HepG2 (cell line): ENCODE results near the gene IHH. TPM values are rescaled to one million over a fixed set of nuclear protein-coding genes. Genes with fewer than 3 reads are reported as not detected.

Experiments used
- ATAC-seq: fragments of 200-7000 bp; cut with Tn5 transposase; 3 replicates; pipeline ENCODE4 v1.9.1; 2020; ENCODE audit warnings: mild to moderate bottlenecking, moderate library complexity
- BruUV-seq: library from RNA; stranded (reverse); fragments of 400-500 nt; replicated peaks from 2 replicates; lab custom pipeline; 2021; lab: Mats Ljungman, UMichigan
- CTCF ChIA-PET: fragments of 300-600 bp; formaldehyde crosslinking; extraction: SDS; loops from one replicate; lab custom pipeline; 2021; ENCODE audit warnings: low total read pairs, inconsistent platforms, low intra/inter-chr PET ratio; lab: Yijun Ruan, JAX
- POLR2A ChIA-PET: fragments of 350-600 bp; sonication (Branson Sonifier 250); formaldehyde crosslinking; loops from one replicate; lab custom pipeline; 2020; ENCODE audit warnings: antibody characterized with exemption, inconsistent platforms; lab: Yijun Ruan, JAX
- DNase-seq: peaks from one replicate; pipeline ENCODE4 v3.0.0-alpha.2; 2015; ENCODE audit warnings: low spot score
- FAIRE-seq: peaks from 3 replicates; lab custom pipeline; 2011; peaks lifted over from hg19 to GRCh38; lab: Jason Lieb, UNC
- H2AFZ ChIP-seq: one replicate; pipeline ENCODE4 v1.6.1; 2011; ENCODE audit warnings: low read length, inconsistent platforms
- H3K27ac ChIP-seq: fragments of 300-600 bp; 3 replicates; pipeline ENCODE4 v1.8.0; 2011; ENCODE audit warnings: mixed run types, mild to moderate bottlenecking, mixed read lengths, low read length, inconsistent platforms; ENCODE audit not compliant: insufficient read depth; ENCODE audit errors: extremely low read length
- H3K27me3 ChIP-seq, 2 experiments: fragments of 200-600 bp in 1 of 2; 2 replicates in 1 of 2; 3 replicates in 1 of 2; pipeline versions ENCODE4 v1.6.0 to v1.8.0; 2011; ENCODE audit warnings: low read length in 2 of 2, mild to moderate bottlenecking in 2 of 2, moderate library complexity in 2 of 2, inconsistent platforms in 1 of 2; ENCODE audit not compliant: insufficient read depth in 2 of 2, control insufficient read depth in 1 of 2
- H3K36me3 ChIP-seq, 2 experiments: fragments of 200-600 bp in 1 of 2; replicated peaks in 1 of 2; 2 replicates in 1 of 2; 3 replicates in 1 of 2; pipeline versions ENCODE4 v1.5.1 to v1.8.0; 2011; ENCODE audit warnings: low read length in 2 of 2, inconsistent platforms in 1 of 2; ENCODE audit not compliant: insufficient read depth in 2 of 2, control insufficient read depth in 1 of 2
- H3K4me1 ChIP-seq: 2 replicates; pipeline ENCODE4 v1.5.1; 2012; ENCODE audit warnings: low read length, inconsistent platforms; ENCODE audit not compliant: insufficient read depth
- H3K4me2 ChIP-seq: 2 replicates; pipeline ENCODE4 v1.6.0; 2011; ENCODE audit warnings: low read depth, low read length, inconsistent platforms
- H3K4me3 ChIP-seq, 3 experiments: fragments of 200-600 bp in 1 of 3; sonication (generic), shearing (Covaris generic) in 1 of 3; replicated peaks in 1 of 3; 2 replicates each; pipeline ENCODE4 v1.5.1; 2011 to 2016; ENCODE audit warnings: low read length in 3 of 3, inconsistent platforms in 2 of 3, low read depth in 2 of 3, mild to moderate bottlenecking in 2 of 3, control low read depth in 1 of 3, mixed read lengths in 1 of 3; ENCODE audit not compliant: insufficient read depth in 1 of 3
- H3K79me2 ChIP-seq: one replicate; pipeline ENCODE4 v1.6.1; 2011; ENCODE audit warnings: low read length, inconsistent platforms; ENCODE audit not compliant: insufficient read depth
- H3K9ac ChIP-seq: 2 replicates; pipeline ENCODE4 v1.6.0; 2011; ENCODE audit warnings: mild to moderate bottlenecking, low read depth, low read length, inconsistent platforms; ENCODE audit not compliant: insufficient read depth
- H3K9me3 ChIP-seq: 2 replicates; pipeline ENCODE4 v1.5.1; 2012; ENCODE audit warnings: mild to moderate bottlenecking, low read length
- H4K20me1 ChIP-seq: 2 replicates; pipeline ENCODE4 v1.6.0; 2011; ENCODE audit warnings: inconsistent platforms, mild to moderate bottlenecking, low read length, moderate library complexity; ENCODE audit not compliant: insufficient read depth
- CC2D1A ChIP-seq: sonication (generic); formaldehyde crosslinking; IDR thresholded peaks from 2 replicates; pipeline ENCODE4 v1.8.1; 2023; ENCODE audit warnings: mild to moderate bottlenecking, missing genetic modification reagents
- DNMT3B ChIP-seq: conservative IDR thresholded peaks from 2 replicates; pipeline ENCODE4 v1.6.1; 2016; ENCODE audit warnings: missing biosample characterization, control low read depth
- EED ChIP-seq: sonication (generic); formaldehyde crosslinking; IDR thresholded peaks from 2 replicates; pipeline ENCODE4 v1.5.0; 2020; ENCODE audit warnings: mild to moderate bottlenecking, missing genetic modification reagents
- HMG20A ChIP-seq: IDR thresholded peaks from 2 replicates; pipeline ENCODE4 v1.6.1; 2016; ENCODE audit warnings: borderline replicate concordance
- KLF6 ChIP-seq: IDR thresholded peaks from 2 replicates; pipeline ENCODE4 v1.8.0; 2016; ENCODE audit warnings: missing biosample characterization, missing genetic modification reagents
- RFXAP ChIP-seq: sonication (generic); formaldehyde crosslinking; IDR thresholded peaks from 2 replicates; pipeline ENCODE4 v1.4.0; 2020; ENCODE audit warnings: missing genetic modification reagents, borderline replicate concordance
- SUZ12 ChIP-seq: fragments of 150-350 bp; IDR thresholded peaks from 2 replicates; pipeline ENCODE4 v1.6.1; 2014; ENCODE audit warnings: low read depth, low read length
- YEATS4 ChIP-seq: sonication (generic); formaldehyde crosslinking; IDR thresholded peaks from 2 replicates; pipeline ENCODE4 v1.4.0; 2020; ENCODE audit warnings: missing genetic modification reagents, borderline replicate concordance
- ZC3H4 ChIP-seq: sonication (generic); formaldehyde crosslinking; IDR thresholded peaks from 2 replicates; pipeline ENCODE4 v1.4.0; 2020; ENCODE audit warnings: missing genetic modification reagents, borderline replicate concordance
- ZNF124 ChIP-seq: sonication (generic); formaldehyde crosslinking; IDR thresholded peaks from 2 replicates; pipeline ENCODE4 v1.4.0; 2020; ENCODE audit warnings: missing genetic modification reagents
- ZNF451 ChIP-seq: sonication (generic); formaldehyde crosslinking; IDR thresholded peaks from 2 replicates; pipeline ENCODE4 v1.5.0; 2020; ENCODE audit warnings: mild to moderate bottlenecking, missing genetic modification reagents
- ZNF607 ChIP-seq: sonication (generic); formaldehyde crosslinking; IDR thresholded peaks from 2 replicates; pipeline ENCODE4 v1.5.1; 2020; ENCODE audit warnings: missing genetic modification reagents, mild to moderate bottlenecking, borderline replicate concordance
- WGBS: methylation state at CpG from one replicate; pipeline ENCODE4 v1.1.6; 2017; ENCODE audit warnings: low lambda C conversion rate; 5-methylcytosine and 5-hydroxymethylcytosine counted together
- in situ Hi-C: cut with HindIII; loops from 2 replicates; pipeline ENCODE4 v1.10.0; 2017; ENCODE audit warnings: low pct_unique_long_range_greater_than_20kb; ENCODE audit not compliant: extremely low pct_ligation_motif_present
- intact Hi-C: fragments of 100-400 bp; cut with micrococcal nuclease; formaldehyde crosslinking; loops from one replicate; pipeline ENCODE4 v1.10.0; 2022; ENCODE audit not compliant: unreplicated experiment
- polyA plus RNA-seq, 8 experiments: library from polyadenylated mRNA; depleted of rRNA in 3 of 8; stranded (reverse) in 7 of 8; unstranded in 1 of 8; fragments of >200 nt; fragmentation: Illumina TruSeq in 4 of 8; extraction: Trizol in 4 of 8; gene quantifications; 2 replicates each; pipeline versions ENCODE4 v1.2.1 to v1.2.3, GENCODE V29; 2011 to 2016; ENCODE audit warnings: low read depth in 4 of 8, missing spikeins in 1 of 8, mixed read lengths in 1 of 8; ENCODE audit not compliant: insufficient read depth in 1 of 8
- total RNA-seq, 5 experiments: library from RNA; depleted of rRNA; stranded (reverse); fragments of >200 nt; fragmentation: Illumina TruSeq; extraction: Trizol; gene quantifications; 2 replicates each; pipeline ENCODE4 v1.2.3, GENCODE V29; 2016; ENCODE audit warnings: low read depth in 1 of 5
- TF ChIP-seq, protein P1 (sequence below): sonication (generic); formaldehyde crosslinking; IDR thresholded peaks from 2 replicates; pipeline ENCODE4 v1.4.0; 2020; ENCODE audit warnings: missing genetic modification reagents
- TF ChIP-seq, protein P2 (sequence below): IDR thresholded peaks from 2 replicates; pipeline ENCODE4 v1.6.1; 2016
- TF ChIP-seq, protein P3 (sequence below): IDR thresholded peaks from 2 replicates; pipeline ENCODE4 v1.6.1; 2016; ENCODE audit warnings: low read depth, control low read depth
- TF ChIP-seq, protein P4 (sequence below): sonication (generic); formaldehyde crosslinking; IDR thresholded peaks from 2 replicates; pipeline ENCODE4 v1.4.0; 2020; ENCODE audit warnings: missing genetic modification reagents, mild to moderate bottlenecking, borderline replicate concordance
- TF ChIP-seq, protein P5 (sequence below): sonication (generic); formaldehyde crosslinking; IDR thresholded peaks from 2 replicates; pipeline ENCODE4 v1.9.0; 2022; ENCODE audit warnings: low read depth, missing genetic modification reagents

The IHH gene
- total and polyA plus RNA-seq, 2 of the 13 experiments (the other 11 are each of a cell fraction or from before 2014, with no cell fraction given) = 0.42 TPM; not detected in 1

DNA sequence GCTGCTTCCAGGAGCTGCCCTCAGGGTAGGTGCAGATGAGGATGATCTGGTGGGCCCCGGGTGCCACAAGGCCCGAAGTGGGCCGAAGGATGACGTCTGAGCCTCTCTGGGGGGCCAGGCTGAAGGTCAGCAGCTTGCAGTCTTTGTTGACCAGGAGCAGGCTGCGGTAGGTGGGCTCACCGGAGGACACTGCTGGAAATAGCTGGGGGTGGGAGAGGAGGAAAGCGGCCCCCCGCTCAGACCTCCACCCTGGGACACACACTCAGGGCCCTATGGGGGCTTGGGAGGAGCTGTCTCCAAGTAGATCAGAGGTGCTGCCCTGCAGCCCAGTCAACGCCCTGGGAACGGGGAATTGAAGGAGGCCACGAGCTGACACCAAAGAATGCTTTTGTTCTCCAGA, 36.7 kb downstream of the IHH start:
- no peaks in the 10 kb centered on the region for H3K79me2 ChIP-seq
- no peak for FAIRE-seq
- BruUV-seq = no TSS peak

More for the DNA sequence above, 36.7 kb downstream of the IHH start:
- no peaks in the 10 kb centered on the region for H3K36me3 ChIP-seq
- H3K4me1 ChIP-seq = no peaks in the 10 kb centered on the region
- H3K9ac ChIP-seq = no peak overlapping the region
- H3K9me3 ChIP-seq = no peaks in the 10 kb centered on the region
- ChIA-PET CTCF (no interaction called here), POLR2A (no interaction called here)
- no peak overlapping the region for H3K4me3 ChIP-seq
- peaks cover 13% of the 10 kb centered on the region; the same call in 1 of the 2 replicates for H4K20me1 ChIP-seq
- in situ Hi-C loops = no loop called here
- intact Hi-C loops = no loop called here
- ATAC-seq = no peak
- peaks cover 35 to 94% of the 10 kb centered on the region in 2 experiments for H3K27me3 ChIP-seq
- H2AFZ ChIP-seq = no peak overlapping the region
- no peak for DNase-seq
- no peak overlapping the region for H3K4me2 ChIP-seq
- TF ChIP-seq EED (no peak), ZNF607 (CRISPR knock-in tag) (no peak), CC2D1A (CRISPR knock-in tag) (no peak), ZNF124 (CRISPR knock-in tag) (no peak), SUZ12 (no peak), RFXAP (CRISPR knock-in tag) (no peak), DNMT3B (CRISPR knock-in tag) (no peak), YEATS4 (CRISPR knock-in tag) (no peak), KLF6 (CRISPR knock-in tag) (no peak), HMG20A (CRISPR knock-in tag) (no peak), ZNF451 (CRISPR knock-in tag) (no peak), ZC3H4 (CRISPR knock-in tag) (no peak)
- TF ChIP-seq, protein P1, sequence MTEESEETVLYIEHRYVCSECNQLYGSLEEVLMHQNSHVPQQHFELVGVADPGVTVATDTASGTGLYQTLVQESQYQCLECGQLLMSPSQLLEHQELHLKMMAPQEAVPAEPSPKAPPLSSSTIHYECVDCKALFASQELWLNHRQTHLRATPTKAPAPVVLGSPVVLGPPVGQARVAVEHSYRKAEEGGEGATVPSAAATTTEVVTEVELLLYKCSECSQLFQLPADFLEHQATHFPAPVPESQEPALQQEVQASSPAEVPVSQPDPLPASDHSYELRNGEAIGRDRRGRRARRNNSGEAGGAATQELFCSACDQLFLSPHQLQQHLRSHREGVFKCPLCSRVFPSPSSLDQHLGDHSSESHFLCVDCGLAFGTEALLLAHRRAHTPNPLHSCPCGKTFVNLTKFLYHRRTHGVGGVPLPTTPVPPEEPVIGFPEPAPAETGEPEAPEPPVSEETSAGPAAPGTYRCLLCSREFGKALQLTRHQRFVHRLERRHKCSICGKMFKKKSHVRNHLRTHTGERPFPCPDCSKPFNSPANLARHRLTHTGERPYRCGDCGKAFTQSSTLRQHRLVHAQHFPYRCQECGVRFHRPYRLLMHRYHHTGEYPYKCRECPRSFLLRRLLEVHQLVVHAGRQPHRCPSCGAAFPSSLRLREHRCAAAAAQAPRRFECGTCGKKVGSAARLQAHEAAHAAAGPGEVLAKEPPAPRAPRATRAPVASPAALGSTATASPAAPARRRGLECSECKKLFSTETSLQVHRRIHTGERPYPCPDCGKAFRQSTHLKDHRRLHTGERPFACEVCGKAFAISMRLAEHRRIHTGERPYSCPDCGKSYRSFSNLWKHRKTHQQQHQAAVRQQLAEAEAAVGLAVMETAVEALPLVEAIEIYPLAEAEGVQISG = no peak
- TF ChIP-seq, protein P2, sequence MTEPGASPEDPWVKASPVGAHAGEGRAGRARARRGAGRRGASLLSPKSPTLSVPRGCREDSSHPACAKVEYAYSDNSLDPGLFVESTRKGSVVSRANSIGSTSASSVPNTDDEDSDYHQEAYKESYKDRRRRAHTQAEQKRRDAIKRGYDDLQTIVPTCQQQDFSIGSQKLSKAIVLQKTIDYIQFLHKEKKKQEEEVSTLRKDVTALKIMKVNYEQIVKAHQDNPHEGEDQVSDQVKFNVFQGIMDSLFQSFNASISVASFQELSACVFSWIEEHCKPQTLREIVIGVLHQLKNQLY (CRISPR knock-in tag) = no peak
- TF ChIP-seq, protein P3, sequence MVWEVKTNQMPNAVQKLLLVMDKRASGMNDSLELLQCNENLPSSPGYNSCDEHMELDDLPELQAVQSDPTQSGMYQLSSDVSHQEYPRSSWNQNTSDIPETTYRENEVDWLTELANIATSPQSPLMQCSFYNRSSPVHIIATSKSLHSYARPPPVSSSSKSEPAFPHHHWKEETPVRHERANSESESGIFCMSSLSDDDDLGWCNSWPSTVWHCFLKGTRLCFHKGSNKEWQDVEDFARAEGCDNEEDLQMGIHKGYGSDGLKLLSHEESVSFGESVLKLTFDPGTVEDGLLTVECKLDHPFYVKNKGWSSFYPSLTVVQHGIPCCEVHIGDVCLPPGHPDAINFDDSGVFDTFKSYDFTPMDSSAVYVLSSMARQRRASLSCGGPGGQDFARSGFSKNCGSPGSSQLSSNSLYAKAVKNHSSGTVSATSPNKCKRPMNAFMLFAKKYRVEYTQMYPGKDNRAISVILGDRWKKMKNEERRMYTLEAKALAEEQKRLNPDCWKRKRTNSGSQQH = no peak
- TF ChIP-seq, protein P4, sequence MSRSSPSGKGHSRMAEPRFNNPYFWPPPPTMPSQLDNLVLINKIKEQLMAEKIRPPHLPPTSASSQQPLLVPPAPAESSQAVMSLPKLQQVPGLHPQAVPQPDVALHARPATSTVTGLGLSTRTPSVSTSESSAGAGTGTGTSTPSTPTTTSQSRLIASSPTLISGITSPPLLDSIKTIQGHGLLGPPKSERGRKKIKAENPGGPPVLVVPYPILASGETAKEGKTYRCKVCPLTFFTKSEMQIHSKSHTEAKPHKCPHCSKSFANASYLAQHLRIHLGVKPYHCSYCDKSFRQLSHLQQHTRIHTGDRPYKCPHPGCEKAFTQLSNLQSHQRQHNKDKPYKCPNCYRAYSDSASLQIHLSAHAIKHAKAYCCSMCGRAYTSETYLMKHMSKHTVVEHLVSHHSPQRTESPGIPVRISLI = no peak
- TF ChIP-seq, protein P5, sequence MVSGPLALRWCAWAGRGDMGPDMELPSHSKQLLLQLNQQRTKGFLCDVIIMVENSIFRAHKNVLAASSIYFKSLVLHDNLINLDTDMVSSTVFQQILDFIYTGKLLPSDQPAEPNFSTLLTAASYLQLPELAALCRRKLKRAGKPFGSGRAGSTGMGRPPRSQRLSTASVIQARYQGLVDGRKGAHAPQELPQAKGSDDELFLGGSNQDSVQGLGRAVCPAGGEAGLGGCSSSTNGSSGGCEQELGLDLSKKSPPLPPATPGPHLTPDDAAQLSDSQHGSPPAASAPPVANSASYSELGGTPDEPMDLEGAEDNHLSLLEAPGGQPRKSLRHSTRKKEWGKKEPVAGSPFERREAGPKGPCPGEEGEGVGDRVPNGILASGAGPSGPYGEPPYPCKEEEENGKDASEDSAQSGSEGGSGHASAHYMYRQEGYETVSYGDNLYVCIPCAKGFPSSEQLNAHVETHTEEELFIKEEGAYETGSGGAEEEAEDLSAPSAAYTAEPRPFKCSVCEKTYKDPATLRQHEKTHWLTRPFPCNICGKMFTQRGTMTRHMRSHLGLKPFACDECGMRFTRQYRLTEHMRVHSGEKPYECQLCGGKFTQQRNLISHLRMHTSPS (CRISPR knock-in tag) = no peak
- H3K27ac ChIP-seq = no peak overlapping the region
- WGBS = 9% methylated on average over 11 of the region's 11 CpGs
